ENCODE data around the gene TOX3. TPM values are rescaled to one million over a fixed set of nuclear protein-coding genes. Genes with fewer than 3 reads are reported as not detected.
A peak's percentile ranks its signal among the peaks of the same experiment; 100 is the strongest.

TOX3 gene
- total RNA-seq, 1 experiment from 2014 or later = not detected

DNA sequence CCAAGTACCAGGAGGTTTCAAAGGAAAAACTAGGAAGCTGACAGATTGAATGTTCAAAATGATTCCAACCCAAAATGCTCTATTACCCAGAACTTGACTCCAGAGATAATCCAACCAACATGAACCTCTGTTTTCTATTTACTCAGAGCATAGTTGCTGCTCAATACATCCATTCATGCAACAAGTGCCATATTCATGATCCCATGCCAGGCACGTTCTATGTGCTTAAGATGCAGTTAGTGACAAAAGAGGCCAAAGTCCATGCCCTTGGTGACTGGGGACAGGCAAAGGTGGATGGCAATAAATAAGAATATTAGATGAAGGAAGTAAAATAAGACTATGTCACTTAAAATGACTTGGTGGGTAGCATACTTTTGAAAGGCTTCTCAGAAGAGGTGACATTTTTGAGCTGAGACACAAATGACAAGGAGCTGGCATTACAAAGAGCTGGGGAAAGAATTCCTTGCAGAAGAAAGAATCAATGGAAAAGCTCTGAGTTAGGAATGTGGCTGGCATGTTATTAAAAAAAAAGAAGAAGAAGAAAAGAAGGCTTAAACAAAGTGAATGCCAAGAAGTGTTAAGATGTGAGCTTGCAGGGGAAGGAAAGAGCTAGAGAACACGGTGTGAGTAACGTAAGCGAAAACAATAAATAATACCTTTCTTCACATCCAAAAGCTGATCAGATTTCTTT, 34.5 kb downstream of the TOX3 start:
- in situ Hi-C loops (cut with HindIII; ENCODE audit: low pct_unique_long_range_greater_than_20kb, low sequenced_read_pairs) = no loop called here
- no peak for DNase-seq (ENCODE audit: low read depth, low spot score)

DNA sequence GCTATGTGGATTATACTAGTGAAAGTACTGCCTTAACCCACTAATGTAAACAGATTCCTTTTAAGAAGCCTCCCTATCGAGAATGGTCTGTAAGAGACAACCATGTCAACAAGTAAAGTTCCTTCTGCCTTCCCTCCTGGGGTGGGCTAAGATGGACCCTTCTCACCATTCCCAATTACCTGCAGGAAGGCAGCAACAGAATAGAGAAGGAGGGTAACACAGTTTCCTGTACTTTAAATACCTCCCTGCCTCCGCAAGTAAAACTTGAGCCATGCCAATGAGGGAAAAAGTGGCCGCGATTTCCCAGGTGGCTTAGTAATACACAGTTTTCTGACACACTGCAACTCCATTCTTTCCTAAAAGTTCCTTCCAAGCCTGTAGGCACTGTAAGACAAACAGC, 45.2 kb downstream of the TOX3 start:
- in situ Hi-C loops (cut with HindIII; ENCODE audit: low pct_unique_long_range_greater_than_20kb, low sequenced_read_pairs) = no loop called here

GRCh38 chr16:52500963-52501362, 46.0 kb downstream of the TOX3 start:
- DNase-seq (ENCODE audit: low read depth, low spot score) = no peak
- in situ Hi-C loops (cut with HindIII; ENCODE audit: low pct_unique_long_range_greater_than_20kb, low sequenced_read_pairs) = no loop called here

More for the DNA sequence above, 45.2 kb downstream of the TOX3 start:
- no peak for DNase-seq (ENCODE audit: low read depth, low spot score)

DNA sequence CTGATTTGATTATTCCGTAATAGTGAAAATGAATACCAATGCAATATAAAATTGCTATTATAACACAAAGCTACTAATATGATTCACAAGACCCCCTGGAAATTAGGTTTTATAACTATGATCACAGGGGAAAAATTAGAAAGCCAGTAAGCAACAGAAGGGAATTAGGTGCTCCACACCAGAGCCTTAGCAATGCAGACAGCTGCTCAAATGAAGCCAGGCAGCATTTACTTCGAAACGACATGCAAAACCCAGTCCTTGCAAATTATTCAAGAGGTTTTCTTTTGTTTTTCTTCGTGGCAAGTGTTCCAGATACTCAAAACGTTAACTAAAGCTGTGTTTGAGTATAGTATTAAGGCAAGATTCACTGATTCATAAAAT, 47.9 kb downstream of the TOX3 start:
- in situ Hi-C loops (cut with HindIII; ENCODE audit: low pct_unique_long_range_greater_than_20kb, low sequenced_read_pairs) = no loop called here
- DNase-seq (ENCODE audit: low read depth, low spot score) = no peak

DNA sequence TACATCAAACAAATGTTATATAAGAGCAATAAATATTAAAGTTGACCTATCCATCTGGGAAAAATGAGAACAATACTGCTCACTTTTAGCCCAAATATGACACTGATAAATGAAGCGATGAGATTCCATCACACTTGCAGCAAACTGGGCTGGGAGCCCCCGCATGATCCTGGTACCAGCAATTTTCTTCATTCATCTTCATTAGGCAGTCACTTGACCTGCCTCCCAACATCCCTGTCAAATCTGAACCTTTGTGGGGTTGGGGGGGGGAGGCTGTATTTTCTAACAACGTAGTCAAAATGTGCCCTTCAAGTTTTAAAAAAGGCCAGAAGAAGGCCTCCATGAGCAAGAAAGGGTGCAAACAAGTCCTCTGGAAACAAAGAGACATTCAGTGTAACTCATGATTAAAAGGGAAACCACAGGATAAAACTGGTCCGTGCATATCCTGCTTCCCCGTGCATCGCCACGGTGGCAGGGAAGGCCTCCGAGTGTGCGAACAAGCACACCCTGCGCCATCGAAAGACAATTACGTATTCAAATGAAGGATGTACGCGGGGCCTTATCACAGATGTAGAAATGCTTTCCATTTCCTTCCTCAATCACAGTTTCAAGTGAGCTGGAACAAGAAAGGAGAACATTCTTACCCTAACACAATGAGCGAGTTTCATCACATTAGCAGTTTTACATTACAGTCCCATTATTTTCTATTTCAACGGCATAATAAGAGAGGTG, 48.4 kb downstream of the TOX3 start:
- in situ Hi-C loops (cut with HindIII; ENCODE audit: low pct_unique_long_range_greater_than_20kb, low sequenced_read_pairs) = no loop called here
- no peak for DNase-seq (ENCODE audit: low read depth, low spot score)

GRCh38 chr16:52497067-52497816, 49.7 kb downstream of the TOX3 start:
- in situ Hi-C loops (cut with HindIII; ENCODE audit: low pct_unique_long_range_greater_than_20kb, low sequenced_read_pairs) = no loop called here
- DNase-seq (ENCODE audit: low read depth, low spot score) = no peak

DNA sequence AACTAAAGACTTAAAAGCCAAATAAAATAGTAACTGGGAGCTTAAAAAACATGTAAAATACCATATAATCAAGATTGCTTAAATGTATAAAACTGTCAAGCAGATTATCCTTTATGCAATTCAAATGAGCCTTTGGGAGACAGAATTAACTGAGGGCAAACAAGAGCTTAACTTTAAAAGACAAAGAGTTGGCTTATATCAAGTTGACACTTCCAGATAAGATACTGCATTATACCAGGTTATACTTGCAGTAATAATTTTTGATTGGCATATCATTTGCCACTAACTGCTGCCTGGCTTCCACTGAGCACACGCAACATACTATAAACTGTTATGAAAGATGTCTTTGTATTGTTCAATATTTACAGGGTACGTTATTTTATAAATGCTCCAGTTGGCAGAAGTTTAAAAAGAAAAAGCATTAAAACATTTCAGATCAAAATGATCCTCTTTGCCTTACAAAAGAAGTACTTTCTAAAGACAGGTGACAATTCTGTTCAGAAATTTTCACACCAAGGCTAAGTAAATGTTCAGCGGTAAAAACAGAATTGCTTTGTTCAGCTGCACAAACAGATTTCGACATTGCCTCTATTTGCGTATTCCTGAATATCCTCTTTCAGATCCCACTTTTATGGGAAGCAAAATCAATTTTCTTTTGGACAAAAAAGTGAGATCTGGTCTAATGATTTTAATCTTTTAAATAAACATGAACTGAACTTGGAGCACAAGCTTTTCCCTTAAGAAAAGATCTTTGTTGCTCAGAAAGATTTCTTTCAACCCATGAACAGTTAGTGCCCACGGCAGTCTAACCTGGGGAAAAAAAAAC, 50.7 kb downstream of the TOX3 start:
- in situ Hi-C loops (cut with HindIII; ENCODE audit: low pct_unique_long_range_greater_than_20kb, low sequenced_read_pairs) = no loop called here
- DNase-seq (ENCODE audit: low read depth, low spot score) = peak; percentile 52

- DNase-seq (ENCODE audit: low read depth, low spot score) = no peak
- in situ Hi-C loops (cut with HindIII; ENCODE audit: low pct_unique_long_range_greater_than_20kb, low sequenced_read_pairs) = no loop called here
These were observed 52.3 kb downstream of the TOX3 start for GRCh38 chr16:52494621-52495020.

GRCh38 chr16:52494145-52494544, 52.8 kb downstream of the TOX3 start:
- no peak for DNase-seq (ENCODE audit: low read depth, low spot score)
- in situ Hi-C loops (cut with HindIII; ENCODE audit: low pct_unique_long_range_greater_than_20kb, low sequenced_read_pairs) = no loop called here

- no peak for DNase-seq (ENCODE audit: low read depth, low spot score)
- in situ Hi-C loops (cut with HindIII; ENCODE audit: low pct_unique_long_range_greater_than_20kb, low sequenced_read_pairs) = no loop called here
These were observed 54.1 kb downstream of the TOX3 start for GRCh38 chr16:52492789-52493357.

GRCh38 chr16:52491216-52491615, 55.7 kb downstream of the TOX3 start:
- DNase-seq (ENCODE audit: low read depth, low spot score) = no peak
- in situ Hi-C loops (cut with HindIII; ENCODE audit: low pct_unique_long_range_greater_than_20kb, low sequenced_read_pairs) = no loop called here

DNA sequence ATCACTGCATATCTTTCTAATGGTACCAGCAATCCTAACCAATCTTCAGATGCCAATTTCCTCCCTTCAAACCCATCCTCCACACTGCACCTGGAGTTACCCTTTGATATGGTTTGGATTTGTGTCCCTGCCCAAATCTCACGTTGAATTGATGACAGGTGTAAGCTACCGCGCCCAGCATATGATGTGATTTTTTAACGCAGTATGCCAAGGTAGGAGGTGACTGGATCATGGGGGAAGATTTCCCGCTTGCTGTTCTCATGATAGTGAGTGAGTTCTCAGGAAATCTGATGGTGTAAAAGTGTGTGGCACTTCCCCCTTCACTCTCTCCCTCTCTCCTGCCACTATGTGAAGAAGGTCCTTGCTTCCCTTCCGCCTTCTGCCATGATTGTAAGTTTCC, 57.0 kb downstream of the TOX3 start:
- no peak for DNase-seq (ENCODE audit: low read depth, low spot score)
- in situ Hi-C loops (cut with HindIII; ENCODE audit: low pct_unique_long_range_greater_than_20kb, low sequenced_read_pairs) = no loop called here

DNA sequence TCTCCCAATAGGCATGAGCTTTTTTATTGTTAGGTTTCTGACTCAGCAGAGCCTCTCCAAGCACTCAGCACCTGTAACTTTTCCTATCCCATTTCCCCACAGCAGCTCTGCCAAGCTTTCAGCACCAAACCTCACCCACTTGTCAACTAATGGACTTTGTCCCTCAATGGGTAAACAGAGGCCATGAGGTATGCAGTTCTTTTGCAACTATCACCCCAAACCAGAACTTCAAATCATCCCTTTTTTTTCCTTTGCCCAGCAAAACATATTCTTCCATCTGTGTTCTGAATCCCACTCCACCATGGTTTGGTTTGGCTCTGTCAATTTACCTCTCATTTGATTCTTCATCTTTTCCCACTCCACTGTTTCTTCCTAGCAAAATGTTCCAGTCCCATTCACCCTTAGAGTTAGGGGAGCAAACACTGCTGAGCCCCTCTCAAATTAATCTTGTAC, 58.1 kb downstream of the TOX3 start:
- DNase-seq (ENCODE audit: low read depth, low spot score) = no peak
- in situ Hi-C loops (cut with HindIII; ENCODE audit: low pct_unique_long_range_greater_than_20kb, low sequenced_read_pairs) = no loop called here

DNA sequence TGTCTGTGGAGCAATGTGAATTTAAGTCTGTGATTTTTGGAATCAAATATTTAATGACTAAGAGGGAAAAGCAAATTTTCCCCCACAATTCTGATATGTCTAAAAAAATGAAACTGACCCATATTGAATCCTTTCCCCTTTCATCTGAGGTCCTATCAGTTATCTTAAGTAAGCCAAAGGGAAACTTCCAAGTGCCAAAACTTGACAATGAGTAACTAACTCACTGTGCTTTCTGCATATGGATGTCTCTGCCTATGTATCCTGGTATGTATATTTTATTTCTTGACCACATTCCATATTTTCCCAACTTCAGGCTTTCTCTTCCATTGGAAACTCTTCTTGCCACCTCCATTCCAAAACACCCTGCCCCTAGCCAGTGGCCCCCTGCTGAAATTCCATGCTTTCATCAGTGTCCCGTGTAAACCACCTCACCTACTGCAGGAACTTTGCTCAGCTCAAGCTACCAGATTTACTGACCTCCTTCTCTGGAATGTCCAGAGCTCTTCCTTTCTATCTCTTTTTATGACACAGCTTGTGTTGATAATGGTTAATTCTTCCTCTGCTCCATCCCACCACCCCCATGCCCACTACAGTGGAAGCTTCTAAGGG, 59.0 kb downstream of the TOX3 start:
- in situ Hi-C loops (cut with HindIII; ENCODE audit: low pct_unique_long_range_greater_than_20kb, low sequenced_read_pairs) = no loop called here
- no peak for DNase-seq (ENCODE audit: low read depth, low spot score)

DNA sequence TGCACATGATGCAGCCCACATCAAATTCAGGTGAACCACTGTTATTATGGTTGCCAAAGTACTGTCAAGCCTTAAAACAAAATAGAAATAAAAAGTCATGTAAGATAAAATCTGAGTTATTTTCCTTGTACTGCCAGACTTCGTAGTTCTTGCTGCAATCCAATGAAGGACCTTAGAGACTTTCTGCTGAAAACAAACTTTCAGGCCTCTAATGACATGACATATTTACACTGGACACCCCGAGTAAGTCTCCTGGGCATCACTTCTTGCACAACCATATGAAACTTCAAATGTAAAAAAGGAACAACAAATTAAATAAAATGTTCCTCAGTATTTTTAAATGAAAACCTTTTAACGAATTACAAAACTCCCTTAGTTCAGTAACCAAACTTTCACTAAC, 66.7 kb downstream of the TOX3 start:
- DNase-seq (ENCODE audit: low read depth, low spot score) = no peak
- in situ Hi-C loops (cut with HindIII; ENCODE audit: low pct_unique_long_range_greater_than_20kb, low sequenced_read_pairs) = no loop called here

DNA sequence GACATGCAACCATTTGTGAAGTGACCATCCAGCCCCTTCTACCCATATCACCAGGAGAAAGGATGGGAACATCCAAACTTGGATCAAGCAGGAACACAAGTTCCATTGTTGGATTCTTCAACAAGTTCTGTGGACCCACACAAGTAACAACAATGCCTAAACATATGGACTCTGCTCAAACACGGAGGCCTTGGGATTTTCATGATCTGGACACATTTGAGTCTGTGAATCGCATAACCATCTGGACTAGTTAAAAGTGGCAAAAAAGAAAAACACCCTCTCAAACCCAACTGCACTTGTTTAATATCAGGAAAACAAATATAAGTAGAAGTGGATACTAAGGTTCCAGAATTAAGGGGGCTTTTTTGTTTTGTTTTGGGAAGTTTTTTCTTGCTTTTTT, 70.8 kb downstream of the TOX3 start:
- DNase-seq (ENCODE audit: low read depth, low spot score) = no peak
- in situ Hi-C loops (cut with HindIII; ENCODE audit: low pct_unique_long_range_greater_than_20kb, low sequenced_read_pairs) = no loop called here

GRCh38 chr16:52474679-52475078, 72.3 kb downstream of the TOX3 start:
- in situ Hi-C loops (cut with HindIII; ENCODE audit: low pct_unique_long_range_greater_than_20kb, low sequenced_read_pairs) = no loop called here

More at GRCh38 chr16:52474679-52475078, 72.3 kb downstream of the TOX3 start:
- DNase-seq (ENCODE audit: low read depth, low spot score) = no peak
